Inflammatory macrophage treated with lipopolysaccharide for 4 hours (primary cell): ENCODE results near the gene SIN3B.

Experiments
- DNase-seq: peaks from one replicate; pipeline ENCODE4 v3.0.0-alpha.2; 2020

Gene SIN3B

DNA sequence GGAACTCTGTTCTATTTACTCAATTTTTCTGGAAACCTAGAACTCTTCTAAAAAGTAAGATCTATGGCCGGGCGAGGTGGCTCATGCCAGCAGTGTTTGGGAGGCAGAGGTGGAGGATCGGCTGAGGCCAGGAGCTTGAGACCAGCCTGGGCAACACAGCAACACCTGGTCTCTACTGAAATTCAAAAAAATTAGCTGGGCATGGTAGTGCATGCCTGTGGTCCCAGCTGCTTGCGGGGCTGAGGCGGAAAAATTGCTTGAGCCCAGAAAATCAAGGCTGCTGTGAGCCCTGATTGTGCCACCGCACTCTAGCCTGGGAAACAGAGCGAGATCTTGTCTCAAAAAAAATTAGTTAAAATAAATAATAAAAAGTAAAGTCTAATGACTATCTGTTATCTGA, 88.2 kb downstream of the SIN3B start:
- DNase-seq = no peak

DNA sequence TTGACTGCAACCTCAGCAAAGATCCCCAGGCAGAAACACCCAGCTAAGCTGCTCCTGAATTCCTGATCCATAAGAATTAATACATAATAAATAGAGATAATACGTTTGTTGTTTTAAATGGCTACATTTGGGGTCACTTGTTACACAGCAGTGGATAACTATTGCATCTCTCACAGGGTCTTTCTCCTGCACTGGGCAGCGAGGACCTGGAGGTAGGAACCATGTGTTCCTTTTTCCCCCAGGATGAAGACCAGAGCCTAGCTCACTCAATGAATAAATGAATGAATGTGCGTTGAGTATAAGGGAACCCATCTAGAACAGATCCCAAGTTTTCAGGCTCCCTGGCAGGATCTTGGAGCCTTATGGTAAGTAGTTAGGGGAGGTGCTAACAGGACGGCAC, 90.3 kb downstream of the SIN3B start:
- DNase-seq = no peak

GRCh38 chr19:16920816-16921529, 91.8 kb downstream of the SIN3B start:
- DNase-seq = no peak

DNA sequence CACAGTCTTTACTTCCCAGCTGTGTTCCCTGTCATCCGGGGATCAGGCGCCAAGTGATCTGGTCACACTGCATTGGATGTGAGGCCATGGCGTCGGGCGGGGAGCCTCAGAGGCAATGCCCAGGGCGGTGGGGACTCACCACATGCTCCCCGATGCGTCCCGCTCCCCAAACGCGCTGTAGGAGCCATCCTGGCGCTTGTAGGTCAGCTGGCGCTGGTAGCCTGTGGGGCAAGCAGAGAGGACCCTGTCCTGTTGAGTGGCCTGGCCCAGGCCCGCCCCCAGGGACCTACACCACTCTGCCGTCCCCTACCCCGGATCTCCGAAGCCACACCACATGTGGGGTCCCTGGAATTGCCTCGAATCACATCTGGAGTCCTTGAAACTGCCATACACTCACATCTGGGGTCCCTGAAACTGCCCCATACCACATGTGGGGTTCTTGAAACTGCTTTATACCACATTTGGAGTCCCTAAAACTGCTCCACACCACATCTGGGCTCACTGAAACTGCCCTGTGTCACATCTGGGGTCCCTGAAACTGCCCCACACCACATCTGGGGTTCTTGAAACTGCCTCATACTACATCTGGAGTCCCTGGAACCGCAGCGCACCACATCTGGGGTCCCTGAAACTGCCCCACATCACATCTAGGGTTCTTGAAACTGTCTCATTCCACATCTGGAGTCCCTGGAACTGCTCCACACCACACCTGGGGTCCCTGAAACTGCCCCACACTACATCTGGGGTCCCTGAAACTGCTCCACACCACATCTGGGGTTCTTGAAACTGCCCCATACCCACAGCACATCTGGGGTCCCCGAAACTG, 92.8 kb downstream of the SIN3B start:
- no peak for DNase-seq

DNA sequence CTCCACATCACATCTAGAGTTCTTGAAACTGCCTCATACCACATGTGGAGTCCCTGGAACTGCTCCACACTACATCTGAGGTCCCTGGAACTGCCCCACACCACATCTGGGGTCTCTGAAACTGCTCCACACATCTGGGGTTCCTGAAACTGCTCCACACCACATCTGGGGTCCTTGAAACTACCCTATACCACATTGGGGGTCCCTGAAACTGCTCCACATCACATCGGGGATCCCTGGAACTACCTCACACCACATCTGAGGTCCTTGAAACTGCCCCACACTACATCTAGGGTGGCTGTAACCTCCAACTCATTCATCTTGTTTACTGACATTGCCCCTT, 93.4 kb downstream of the SIN3B start:
- DNase-seq = no peak

DNA sequence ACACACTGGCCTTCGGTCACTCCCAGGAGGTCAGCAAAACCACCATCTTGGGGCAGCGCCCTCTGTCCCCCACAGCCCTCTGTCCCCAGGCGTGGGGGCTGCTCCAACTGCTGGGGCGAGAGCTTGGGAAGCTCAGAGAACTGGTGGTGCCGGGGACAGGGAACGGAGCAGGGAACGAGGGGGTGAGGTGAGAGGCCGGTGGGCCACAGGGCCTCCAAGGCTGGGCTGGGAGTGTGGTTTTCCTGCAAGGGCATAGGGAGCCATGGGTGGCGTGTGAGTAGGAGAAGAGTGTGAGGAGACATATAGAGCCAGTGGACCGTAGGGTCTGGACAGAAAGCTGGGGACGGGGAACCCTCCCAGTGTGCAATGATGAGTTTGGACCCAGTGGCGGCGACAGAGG, 93.8 kb downstream of the SIN3B start:
- no peak for DNase-seq

- DNase-seq = no peak
Measured at GRCh38 chr19:16927883-16928282, 98.7 kb downstream of the SIN3B start.

DNA sequence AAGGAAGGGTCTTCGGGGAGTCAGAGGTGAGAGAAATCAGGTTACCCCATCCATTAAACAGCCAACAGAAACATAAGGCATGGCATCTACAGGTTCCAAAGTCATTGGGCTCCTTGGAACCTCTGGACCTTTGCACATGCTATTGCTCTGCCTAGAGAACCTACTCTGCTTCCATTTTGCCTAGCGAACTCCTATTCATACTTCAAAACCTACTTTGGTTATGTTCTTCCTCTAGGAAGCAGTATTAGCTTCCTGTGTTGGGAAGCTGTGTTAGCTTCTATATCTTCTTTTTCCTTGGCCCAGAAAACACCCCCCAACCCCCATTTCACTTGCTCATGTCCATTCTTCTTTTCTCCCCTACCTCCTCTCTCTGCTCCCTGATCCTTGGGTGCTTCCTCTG, 99.2 kb downstream of the SIN3B start:
- DNase-seq = no peak

DNA sequence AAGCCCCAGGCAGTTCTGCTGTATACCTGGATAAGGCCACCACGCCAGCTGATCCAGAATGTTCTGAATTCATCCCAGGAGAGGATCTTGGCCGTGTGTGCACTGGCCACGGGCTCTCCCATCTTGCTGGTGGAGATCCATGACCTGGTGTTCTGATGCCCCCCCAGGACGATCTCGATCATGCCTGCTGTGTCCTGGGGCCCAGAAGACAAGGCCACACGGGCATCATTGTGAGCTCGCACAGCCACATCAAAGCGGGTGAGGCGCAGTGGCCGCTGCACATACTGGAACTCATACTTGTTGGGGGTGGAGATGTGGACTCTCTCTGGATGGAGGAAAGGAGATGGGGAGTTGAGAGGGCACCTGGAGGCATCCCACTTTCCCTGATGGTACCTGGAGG, 99.7 kb downstream of the SIN3B start:
- no peak for DNase-seq
